SIG-M5 treated with dmso at 0.1 percent for 504 hours (cell line): ENCODE results near the gene RNF175.
"Not testable (repeated sequence)": the region's sequence is repeated elsewhere in the genome, so short reads cannot be mapped to it uniquely, and the experiment has no call there.

ENCODE experiments used
- DNase-seq: peaks from one replicate; lab custom pipeline; 2025; ENCODE audit not compliant: unreplicated experiment; lab: John Stamatoyannopoulos, UW

RNF175 gene

GRCh38 chr4:153684971-153685371, 74.9 kb downstream of the RNF175 start:
- DNase-seq, result no peak

- DNase-seq, result peak; percentile 53
Observed at GRCh38 chr4:153684182-153684970, 75.4 kb downstream of the RNF175 start, which contains the start of gene TLR2. Gene TLR2, plus strand, starts transcription at chr4:153684280. Its CDS starts 18,628 bp downstream, at chr4:153702908.

- no peak for DNase-seq
Observed at GRCh38 chr4:153683763-153684181, 76.1 kb downstream of the RNF175 start.

DNA sequence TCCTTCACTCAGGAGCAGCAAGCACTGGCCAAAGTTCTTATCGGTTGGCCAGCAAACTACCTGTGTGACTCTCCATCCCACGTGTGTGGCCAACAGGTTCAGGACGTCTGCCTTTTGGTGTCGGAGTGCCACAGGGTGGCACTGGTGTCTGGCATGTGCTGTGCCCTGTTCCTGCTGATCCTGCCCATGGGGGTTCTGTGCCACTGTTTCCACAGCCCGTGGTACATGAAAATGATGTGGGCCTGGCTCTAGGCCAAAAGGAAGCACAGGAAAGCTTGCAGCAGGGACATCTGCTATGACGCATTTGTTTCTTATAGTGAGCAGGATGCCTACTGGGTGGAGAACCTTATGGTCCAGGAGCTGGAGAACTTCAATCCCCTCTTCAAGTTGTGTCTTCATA, 80.3 kb downstream of the RNF175 start:
- DNase-seq, result no peak

GRCh38 chr4:153676984-153677383, 82.8 kb downstream of the RNF175 start:
- peak; percentile 38 for DNase-seq

GRCh38 chr4:153676486-153676885, 83.3 kb downstream of the RNF175 start:
- DNase-seq, result no peak

- DNase-seq, result no peak
Observed at GRCh38 chr4:153669838-153670237, 90.0 kb downstream of the RNF175 start.

DNA sequence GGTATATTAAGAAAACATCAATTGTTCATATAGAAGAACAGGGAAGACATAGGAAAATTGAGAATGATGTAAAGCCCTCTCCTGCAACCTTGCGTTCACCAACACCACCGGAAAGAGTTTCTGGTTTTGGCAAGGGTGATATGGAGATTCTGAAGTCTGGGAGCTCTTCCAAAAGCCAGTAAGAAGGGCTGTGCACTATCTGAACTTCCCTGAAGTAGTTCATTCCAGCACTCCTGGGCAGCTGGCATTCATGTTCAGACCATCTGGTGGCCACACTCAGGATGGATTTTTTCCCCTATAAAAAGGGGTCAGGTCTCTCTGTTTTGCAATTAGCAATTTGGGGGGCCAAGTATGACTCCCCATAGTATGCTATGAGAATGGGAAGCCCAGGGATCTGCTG, 91.2 kb downstream of the RNF175 start:
- DNase-seq, result no peak

DNA sequence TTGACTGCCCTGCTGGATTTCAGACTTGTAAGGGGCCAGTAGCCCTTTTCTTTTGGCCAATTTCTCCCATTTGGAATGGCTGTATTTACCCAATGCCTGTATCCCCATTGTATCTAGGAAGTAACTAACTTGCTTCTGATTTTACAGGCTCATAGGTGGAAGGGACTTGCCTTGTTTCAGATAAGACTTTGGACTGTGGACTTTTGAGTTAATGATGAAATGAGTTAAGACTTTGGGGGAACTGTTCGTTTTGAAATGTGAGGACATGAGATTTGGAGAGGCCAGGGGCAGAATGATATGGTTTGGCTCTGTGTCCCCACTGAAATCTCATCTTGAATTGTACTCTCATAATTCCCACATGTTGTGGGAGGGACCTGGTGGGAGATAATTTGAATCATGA, 93.3 kb downstream of the RNF175 start:
- not testable (repeated sequence) for DNase-seq

DNA sequence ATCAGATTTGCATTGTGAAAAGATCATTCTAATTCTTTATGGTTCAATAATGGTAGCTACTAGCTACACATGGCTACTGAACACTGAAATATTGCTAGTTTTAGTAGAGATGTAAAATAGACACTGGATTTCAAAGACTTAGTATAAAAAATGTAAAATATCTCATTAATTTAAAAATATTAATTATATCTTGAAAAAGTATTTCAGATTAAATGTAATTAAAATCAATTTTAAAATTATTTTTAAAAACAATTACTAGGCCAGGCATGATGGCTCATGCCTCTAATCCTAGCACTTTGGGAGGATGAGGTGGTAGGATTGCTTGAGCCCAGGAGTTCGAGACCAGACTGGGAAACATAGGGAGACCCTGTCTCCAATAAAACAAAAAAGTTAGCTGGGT, 96.2 kb downstream of the RNF175 start:
- DNase-seq, result no peak

DNA sequence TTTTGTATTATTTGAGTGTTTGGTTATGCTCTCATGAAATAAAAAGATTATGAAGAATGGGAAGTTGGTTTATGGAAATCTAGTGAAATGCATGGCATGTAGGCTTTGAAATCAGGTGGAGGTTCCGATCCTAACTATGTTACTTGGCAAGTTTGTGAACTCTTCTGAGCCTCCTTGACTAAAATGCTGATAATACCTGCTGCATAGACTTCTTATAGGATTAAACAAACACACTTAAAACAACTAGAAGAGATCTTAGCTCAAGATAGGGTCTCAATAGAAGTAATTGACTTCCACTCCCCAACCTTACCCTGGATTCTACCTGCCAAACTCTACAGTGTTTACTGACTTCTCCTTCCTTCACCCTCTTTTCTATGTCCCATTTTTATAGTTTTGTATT, 97.9 kb downstream of the RNF175 start:
- no peak for DNase-seq

- peak; percentile 90 for DNase-seq
Observed at GRCh38 chr4:153661215-153661822, 98.5 kb downstream of the RNF175 start.
